ENCODE measurements around the gene C3orf22.

The C3orf22 gene

DNA sequence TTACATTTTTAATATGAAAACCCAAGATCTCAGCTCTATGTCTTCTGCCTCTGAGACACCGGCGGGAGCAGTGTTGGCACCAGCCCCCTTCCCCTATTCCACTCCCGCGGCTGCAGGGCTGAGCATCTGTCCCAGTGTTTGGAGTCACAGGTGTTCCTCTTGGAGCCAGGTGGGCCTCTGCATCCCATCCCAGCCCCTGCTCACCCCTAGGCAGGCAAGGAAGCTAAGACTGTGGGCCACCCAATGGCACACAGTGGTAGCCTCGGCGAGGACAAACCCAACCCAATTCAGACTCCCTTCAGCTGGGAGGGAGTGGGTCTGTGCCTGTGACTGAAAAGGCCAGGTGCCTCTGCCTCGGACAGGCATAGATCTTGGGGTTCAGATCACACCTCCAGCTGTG lies 31.7 kb downstream of the C3orf22 start:
- TF ChIP-seq TAF1 (IDR thresholded peaks at IDR 0.05; ENCODE audit: borderline replicate concordance, insufficient read depth, low read length) (no peak), SIN3A (IDR thresholded peaks at IDR 0.05; ENCODE audit: borderline replicate concordance, insufficient read depth, low read length) (no peak), FOXP2 (optimal IDR thresholded peaks at IDR 0.05; ENCODE audit: borderline replicate concordance, extremely low read depth, extremely low read length, insufficient read depth) (no peak), POLR2AphosphoS5 (IDR thresholded peaks at IDR 0.05; ENCODE audit: low read depth, low read length) (no peak)
- TF ChIP-seq, protein P1, sequence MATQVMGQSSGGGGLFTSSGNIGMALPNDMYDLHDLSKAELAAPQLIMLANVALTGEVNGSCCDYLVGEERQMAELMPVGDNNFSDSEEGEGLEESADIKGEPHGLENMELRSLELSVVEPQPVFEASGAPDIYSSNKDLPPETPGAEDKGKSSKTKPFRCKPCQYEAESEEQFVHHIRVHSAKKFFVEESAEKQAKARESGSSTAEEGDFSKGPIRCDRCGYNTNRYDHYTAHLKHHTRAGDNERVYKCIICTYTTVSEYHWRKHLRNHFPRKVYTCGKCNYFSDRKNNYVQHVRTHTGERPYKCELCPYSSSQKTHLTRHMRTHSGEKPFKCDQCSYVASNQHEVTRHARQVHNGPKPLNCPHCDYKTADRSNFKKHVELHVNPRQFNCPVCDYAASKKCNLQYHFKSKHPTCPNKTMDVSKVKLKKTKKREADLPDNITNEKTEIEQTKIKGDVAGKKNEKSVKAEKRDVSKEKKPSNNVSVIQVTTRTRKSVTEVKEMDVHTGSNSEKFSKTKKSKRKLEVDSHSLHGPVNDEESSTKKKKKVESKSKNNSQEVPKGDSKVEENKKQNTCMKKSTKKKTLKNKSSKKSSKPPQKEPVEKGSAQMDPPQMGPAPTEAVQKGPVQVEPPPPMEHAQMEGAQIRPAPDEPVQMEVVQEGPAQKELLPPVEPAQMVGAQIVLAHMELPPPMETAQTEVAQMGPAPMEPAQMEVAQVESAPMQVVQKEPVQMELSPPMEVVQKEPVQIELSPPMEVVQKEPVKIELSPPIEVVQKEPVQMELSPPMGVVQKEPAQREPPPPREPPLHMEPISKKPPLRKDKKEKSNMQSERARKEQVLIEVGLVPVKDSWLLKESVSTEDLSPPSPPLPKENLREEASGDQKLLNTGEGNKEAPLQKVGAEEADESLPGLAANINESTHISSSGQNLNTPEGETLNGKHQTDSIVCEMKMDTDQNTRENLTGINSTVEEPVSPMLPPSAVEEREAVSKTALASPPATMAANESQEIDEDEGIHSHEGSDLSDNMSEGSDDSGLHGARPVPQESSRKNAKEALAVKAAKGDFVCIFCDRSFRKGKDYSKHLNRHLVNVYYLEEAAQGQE (IDR thresholded peaks at IDR 0.05; ENCODE audit: insufficient read depth in 1 of 2, low read depth in 2 of 2, low read length in 2 of 2): no peak

GRCh38 chr3:126526668-126527005 lies 32.1 kb downstream of the C3orf22 start:
- TF ChIP-seq POLR2AphosphoS5 (IDR thresholded peaks at IDR 0.05; ENCODE audit: low read depth, low read length) (no peak), FOXP2 (optimal IDR thresholded peaks at IDR 0.05; ENCODE audit: borderline replicate concordance, extremely low read depth, extremely low read length, insufficient read depth) (no peak), TAF1 (IDR thresholded peaks at IDR 0.05; ENCODE audit: borderline replicate concordance, insufficient read depth, low read length) (no peak), SIN3A (IDR thresholded peaks at IDR 0.05; ENCODE audit: borderline replicate concordance, insufficient read depth, low read length) (no peak)
- TF ChIP-seq, protein P1 (IDR thresholded peaks at IDR 0.05; ENCODE audit: insufficient read depth in 1 of 2, low read depth in 2 of 2, low read length in 2 of 2): no peak

DNA sequence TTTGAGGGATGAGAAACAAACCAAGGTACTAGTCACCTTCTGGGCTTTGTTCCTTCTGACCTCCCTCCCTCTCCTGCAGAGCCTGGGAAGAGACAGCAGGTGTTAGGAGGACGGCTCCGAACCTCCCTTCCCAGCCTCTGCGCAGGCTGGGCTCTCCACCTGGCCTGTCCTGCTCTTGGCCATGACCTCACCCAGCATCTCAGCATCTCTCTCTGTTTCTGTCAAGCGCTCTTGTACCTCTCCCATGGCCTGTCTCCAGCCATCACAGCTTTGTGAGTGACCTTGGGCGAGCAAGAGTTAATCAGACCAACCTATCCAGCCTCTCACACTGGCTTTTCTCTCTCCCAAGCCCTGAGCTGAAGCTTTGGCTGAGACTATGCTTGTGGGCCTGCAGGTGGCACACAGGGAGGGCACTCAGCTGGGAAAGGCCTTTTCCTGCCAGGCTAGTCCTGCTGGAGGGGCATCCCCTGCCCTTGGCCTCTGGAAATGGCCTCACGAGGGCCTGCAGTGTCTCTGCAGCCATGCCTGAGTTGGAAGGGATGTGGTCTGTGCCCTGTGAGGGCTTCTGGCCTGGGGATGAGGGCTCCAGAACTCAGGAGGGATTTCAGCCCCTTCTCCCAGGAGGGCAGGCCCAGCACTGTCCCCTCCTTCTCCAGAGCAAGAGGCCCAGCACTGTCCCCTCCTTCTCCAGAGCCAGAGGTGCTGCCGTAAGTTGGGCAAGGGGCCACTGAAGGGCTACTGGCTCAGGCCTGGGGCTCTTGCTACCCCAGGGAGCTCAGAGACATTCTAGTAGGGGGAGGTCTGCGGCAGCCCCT lies 32.7 kb downstream of the C3orf22 start:
- TF ChIP-seq, protein P1 (IDR thresholded peaks at IDR 0.05; ENCODE audit: insufficient read depth in 1 of 2, low read depth in 2 of 2, low read length in 2 of 2): no peak
- no peak for TF ChIP-seq SIN3A (IDR thresholded peaks at IDR 0.05; ENCODE audit: borderline replicate concordance, insufficient read depth, low read length)
- TF ChIP-seq FOXP2 (optimal IDR thresholded peaks at IDR 0.05; ENCODE audit: borderline replicate concordance, extremely low read depth, extremely low read length, insufficient read depth): no peak
- TF ChIP-seq POLR2AphosphoS5 (IDR thresholded peaks at IDR 0.05; ENCODE audit: low read depth, low read length): no peak
- TF ChIP-seq TAF1 (IDR thresholded peaks at IDR 0.05; ENCODE audit: borderline replicate concordance, insufficient read depth, low read length): no peak

DNA sequence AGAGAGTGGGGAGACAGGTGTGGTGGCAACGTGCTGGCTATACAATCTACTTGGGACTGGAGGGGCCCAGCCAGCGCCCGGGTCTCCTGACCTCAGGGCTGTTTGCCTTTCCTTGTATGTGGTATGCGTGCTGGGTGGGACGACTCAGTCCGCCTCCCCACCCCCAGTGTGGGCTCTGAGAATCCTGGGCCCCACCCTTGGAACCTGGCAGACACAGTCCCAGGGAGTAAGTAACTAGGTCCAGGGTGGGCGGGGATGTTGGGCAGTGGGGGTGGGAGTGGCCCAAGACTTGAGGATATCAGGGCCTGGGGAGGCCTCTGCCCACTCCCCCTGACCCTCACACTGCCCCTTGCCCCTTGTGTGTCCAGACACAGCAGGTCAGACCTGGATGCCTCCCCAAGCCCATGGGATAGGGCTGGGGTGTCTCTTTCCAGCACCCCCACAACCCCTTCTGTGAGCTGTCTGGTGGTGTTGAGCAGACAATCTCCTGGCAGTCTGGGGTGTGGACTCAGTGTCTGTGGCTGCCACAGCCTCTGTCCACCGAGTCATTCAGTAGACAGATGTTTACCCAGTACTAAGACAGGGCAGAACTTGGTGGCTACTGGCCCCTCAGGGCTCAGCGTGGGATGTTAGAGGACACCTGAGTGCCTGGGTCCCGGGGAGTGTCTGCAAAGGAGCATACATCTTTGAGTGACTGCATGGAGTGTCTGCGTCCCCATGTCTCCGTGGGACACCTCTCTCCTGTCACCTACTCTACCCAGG lies 33.5 kb downstream of the C3orf22 start:
- TF ChIP-seq, protein P1 (IDR thresholded peaks at IDR 0.05; ENCODE audit: insufficient read depth in 1 of 2, low read depth in 2 of 2, low read length in 2 of 2): no peak
- TF ChIP-seq TAF1 (IDR thresholded peaks at IDR 0.05; ENCODE audit: borderline replicate concordance, insufficient read depth, low read length) (no peak), POLR2AphosphoS5 (IDR thresholded peaks at IDR 0.05; ENCODE audit: low read depth, low read length) (no peak), FOXP2 (optimal IDR thresholded peaks at IDR 0.05; ENCODE audit: borderline replicate concordance, extremely low read depth, extremely low read length, insufficient read depth) (no peak), SIN3A (IDR thresholded peaks at IDR 0.05; ENCODE audit: borderline replicate concordance, insufficient read depth, low read length) (no peak)
